Activated CD4-positive, alpha-beta T cell treated with anti-CD3 and anti-CD28 coated beads for 36 hours (primary cell): Measurements from ENCODE around the gene CNOT3. TPM values are rescaled to one million over a fixed set of nuclear protein-coding genes. Genes with fewer than 3 reads are reported as not detected.

Experiments
- ATAC-seq: fragments of 200-7000 bp; cut with Tn5 transposase; one replicate; pipeline ENCODE4 v1.10.0; 2021; ENCODE audit warnings: mild to moderate bottlenecking, moderate library complexity
- CTCF ChIA-PET: fragments of 350-600 bp; sonication (Branson Sonifier 250); formaldehyde crosslinking; loops from one replicate; lab custom pipeline; 2021; ENCODE audit warnings: antibody characterized with exemption; lab: Charles Lee
- POLR2A ChIA-PET: fragments of 350-600 bp; sonication (Branson Sonifier 250); formaldehyde crosslinking; loops from one replicate; lab custom pipeline; 2021; ENCODE audit warnings: antibody characterized with exemption, inconsistent platforms; lab: Charles Lee
- DNase-seq: peaks from one replicate; pipeline ENCODE4 v3.0.0-alpha.2; 2020
- H3K27ac Mint-ChIP-seq: one replicate; pipeline ENCODE4 v1.8.0; 2021; ENCODE audit warnings: mixed read lengths
- H3K27me3 Mint-ChIP-seq: one replicate; pipeline ENCODE4 v1.8.0; 2021; ENCODE audit warnings: mixed read lengths
- H3K36me3 Mint-ChIP-seq: one replicate; pipeline ENCODE4 v1.8.0; 2021; ENCODE audit warnings: low read depth, mixed read lengths
- H3K4me1 Mint-ChIP-seq: one replicate; pipeline ENCODE4 v1.8.0; 2021; ENCODE audit warnings: mixed read lengths
- H3K4me3 Mint-ChIP-seq: one replicate; pipeline ENCODE4 v1.8.0; 2021; ENCODE audit warnings: mild to moderate bottlenecking, moderate library complexity, mixed read lengths
- H3K9me3 Mint-ChIP-seq: one replicate; pipeline ENCODE4 v1.8.0; 2021; ENCODE audit warnings: low read depth, mixed read lengths
- intact Hi-C, 2 experiments: fragments of 100-400 bp; cut with DNase I in 1 of 2; cut with micrococcal nuclease in 1 of 2; formaldehyde crosslinking; loops; one replicate each; pipeline versions ENCODE4 v1.14.2 to v1.15.1; 2022 to 2024; cut with DNase I, micrococcal nuclease
- total RNA-seq, 2 experiments: library from RNA; stranded (reverse); gene quantifications; one replicate each; pipeline ENCODE4 v1.2.3, GENCODE V29; 2021

Gene CNOT3
- total RNA-seq, 2 experiments from 2014 or later = 61.0 to 93.8 TPM

- Mint-ChIP-seq H3K36me3 (peaks cover 46% of the 10 kb centered on the region), H3K27ac (peak overlapping the region; percentile 83), H3K9me3 (no peaks in the 10 kb centered on the region), H3K4me1 (peaks cover 29% of the 10 kb centered on the region), H3K4me3 (peak overlapping the region; percentile 97), H3K27me3 (no peaks in the 10 kb centered on the region)
- ChIA-PET CTCF (interaction anchor here (0.6 to 1.4 kb wide), 3 partner anchors 9 to 1204 kb away, joined by 3 to 4 read pairs (median 4); partner anchors contain the start of gene TSEN34), POLR2A (interaction anchor here (0.5 to 2.3 kb wide), 4 partner anchors 9 to 175 kb away, joined by 3 to 8 read pairs (median 3); partner anchors contain the start of gene MBOAT7)
- DNase-seq = no peak
- intact Hi-C loops = loop anchor here in 1 of 2 experiments (10.0 kb wide), 1 partner anchor 1095 kb away; the partner anchor contains the start of gene ZNF160
- no peak for ATAC-seq
These were observed 61.8 kb downstream of the CNOT3 start for GRCh38 chr19:54199401-54199800.

GRCh38 chr19:54201172-54201701 is 63.7 kb downstream of the CNOT3 start:
- peaks cover 56% of the 10 kb centered on the region for H3K36me3 Mint-ChIP-seq
- intact Hi-C loops = loop anchor here (1.0 to 5.0 kb wide), 7 partner anchors 9 to 1056 kb away; partner anchors contain the start of genes CNOT3 (in 1 of the 2), LENG1 (in 1 of the 2), LENG8 (in 1 of the 2) and NDUFA3 (in 1 of the 2)
- H3K27me3 Mint-ChIP-seq = no peaks in the 10 kb centered on the region
- ATAC-seq = no peak
- H3K4me3 Mint-ChIP-seq = peak overlapping the region; percentile 97
- ChIA-PET POLR2A (interaction anchor here (0.6 to 3.8 kb wide), 4 partner anchors 10 to 64 kb away, joined by 5 to 75 read pairs (median 10); partner anchors contain the start of genes CNOT3, MBOAT7 and TSEN34), CTCF (interaction anchor here (1.3 kb wide), 1 partner anchor 12 kb away, joined by 3 read pairs; the partner anchor contains the start of gene MBOAT7)
- peak; percentile 19 for DNase-seq
- no peaks in the 10 kb centered on the region for H3K9me3 Mint-ChIP-seq
- H3K4me1 Mint-ChIP-seq = peaks cover 48% of the 10 kb centered on the region
- H3K27ac Mint-ChIP-seq = peak overlapping the region; percentile 100

GRCh38 chr19:54201980-54202379 is 64.4 kb downstream of the CNOT3 start:
- DNase-seq (no peak), ATAC-seq (no peak)
- CTCF ChIA-PET = no interaction called here

GRCh38 chr19:54203151-54203611 is 65.6 kb downstream of the CNOT3 start:
- Mint-ChIP-seq H3K4me1 (peaks cover 67% of the 10 kb centered on the region), H3K27ac (peak overlapping the region; percentile 100), H3K4me3 (peak overlapping the region; percentile 97), H3K36me3 (peaks cover 73% of the 10 kb centered on the region), H3K9me3 (no peaks in the 10 kb centered on the region), H3K27me3 (no peaks in the 10 kb centered on the region)
- POLR2A ChIA-PET = interaction anchor here (0.9 to 3.8 kb wide), 2 partner anchors 8 to 13 kb away, joined by 3 to 75 read pairs; partner anchors contain the start of genes MBOAT7 and TSEN34
- intact Hi-C loops = loop anchor here (5.0 kb wide), 3 partner anchors 46 to 1054 kb away; partner anchors contain the start of genes LENG1 (in 1 of the 2), PPP6R1 (in 1 of the 2) and ZNF761 (in 1 of the 2)
- CTCF ChIA-PET = no interaction called here
- no peak for ATAC-seq
- no peak for DNase-seq

More at GRCh38 chr19:54201980-54202379, 64.4 kb downstream of the CNOT3 start:
- Mint-ChIP-seq H3K4me1 (peaks cover 55% of the 10 kb centered on the region), H3K27ac (peak overlapping the region; percentile 100), H3K27me3 (no peaks in the 10 kb centered on the region), H3K4me3 (peak overlapping the region; percentile 97), H3K9me3 (no peaks in the 10 kb centered on the region), H3K36me3 (peaks cover 63% of the 10 kb centered on the region)
- intact Hi-C loops = loop anchor here (1.0 to 5.0 kb wide), 7 partner anchors 8 to 1055 kb away; partner anchors contain the start of genes CNOT3 (in 1 of the 2), LENG1 (in 1 of the 2), LENG8 (in 1 of the 2) and NDUFA3 (in 1 of the 2)
- POLR2A ChIA-PET = interaction anchor here (3.8 kb wide), 1 partner anchor 11 kb away, joined by 75 read pairs; the partner anchor contains the start of genes MBOAT7 and TSEN34

- peak overlapping the region; percentile 97 for H3K4me3 Mint-ChIP-seq
- intact Hi-C loops = loop anchor here (5.0 kb wide), 3 partner anchors 48 to 1052 kb away; partner anchors contain the start of genes LENG1 (in 1 of the 2), PPP6R1 (in 1 of the 2) and ZNF761 (in 1 of the 2)
- no peaks in the 10 kb centered on the region for H3K9me3 Mint-ChIP-seq
- DNase-seq = no peak
- POLR2A ChIA-PET = interaction anchor here (0.6 to 5.3 kb wide), 2 partner anchors 15 to 106 kb away, joined by 3 to 32 read pairs; partner anchors contain the start of genes MBOAT7 and TSEN34
- H3K27me3 Mint-ChIP-seq = no peaks in the 10 kb centered on the region
- no peak for ATAC-seq
- H3K4me1 Mint-ChIP-seq = peaks cover 78% of the 10 kb centered on the region
- H3K27ac Mint-ChIP-seq = peak overlapping the region; percentile 70
- peaks cover 79% of the 10 kb centered on the region for H3K36me3 Mint-ChIP-seq
- CTCF ChIA-PET = interaction anchor here (1.0 to 1.7 kb wide), 2 partner anchors 11 to 15 kb away, joined by 3 to 5 read pairs; partner anchors contain the start of gene MBOAT7
These were observed 67.4 kb downstream of the CNOT3 start for GRCh38 chr19:54204767-54205468.

Other genes with a start within 250 kb of the CNOT3 start
- gene CACNG7, start 228.5 kb upstream of the CNOT3 start, total RNA-seq = not detected
- not detected for gene CACNG8, start 174.8 kb upstream of the CNOT3 start, total RNA-seq
- gene CACNG6, start 146.1 kb upstream of the CNOT3 start, total RNA-seq = not detected
- not detected for gene VSTM1, start 73.9 kb upstream of the CNOT3 start, total RNA-seq
- gene TARM1, start 56.4 kb upstream of the CNOT3 start, total RNA-seq = not detected
- gene OSCAR, start 37.0 kb upstream of the CNOT3 start, total RNA-seq = under 1 TPM; 0.67 to 0.71 TPM
- gene NDUFA3, start 34.9 kb upstream of the CNOT3 start, total RNA-seq = 100 to 1,000 TPM in 1 of 2 experiments, 10 to 100 TPM in 1; 99.9 to 158 TPM
- 10 to 100 TPM; 28.5 to 39.3 TPM for gene TFPT, start 22.1 kb upstream of the CNOT3 start, total RNA-seq
- 100 to 1,000 TPM in 1 of 2 experiments, 10 to 100 TPM in 1; 85.5 to 115 TPM for gene PRPF31, start 22.0 kb upstream of the CNOT3 start, total RNA-seq
- gene LENG1, start 22.0 kb downstream of the CNOT3 start, total RNA-seq = 1 to 10 TPM; 3.5 to 3.6 TPM
- under 1 TPM; 0.39 to 0.55 TPM for gene TMC4, start 35.4 kb downstream of the CNOT3 start, total RNA-seq
- 10 to 100 TPM; 74.9 to 96.1 TPM for gene MBOAT7, start 51.8 kb downstream of the CNOT3 start, total RNA-seq
- 10 to 100 TPM in 1 of 2 experiments, 1 to 10 TPM in 1; 8.3 to 12.1 TPM for gene TSEN34, start 53.5 kb downstream of the CNOT3 start, total RNA-seq
- gene RPS9, start 63.1 kb downstream of the CNOT3 start, total RNA-seq = 1,000 to 10,000 TPM; 1,400 to 1,725 TPM
- gene LILRB3, start 85.2 kb downstream of the CNOT3 start, total RNA-seq = not detected
- gene LILRA6, start 105.0 kb downstream of the CNOT3 start, total RNA-seq = not detected
- gene LILRB5, start 119.5 kb downstream of the CNOT3 start, total RNA-seq = not detected
- not detected for gene LILRB2, start 143.3 kb downstream of the CNOT3 start, total RNA-seq
- gene LILRA5, start 175.4 kb downstream of the CNOT3 start, total RNA-seq = not detected
- not detected for gene LILRA4, start 201.4 kb downstream of the CNOT3 start, total RNA-seq
- gene LAIR1, start 227.2 kb downstream of the CNOT3 start, total RNA-seq = 1 to 10 TPM; 3.5 to 4.7 TPM